Neural progenitor cell (in vitro differentiated cells): ENCODE results near the gene PTK6.

Experiments used
- EZH2 ChIP-seq: fragments of 200-600 bp; sonication (generic); IDR thresholded peaks from 2 replicates; pipeline ENCODE4 v1.6.1; 2017; ENCODE audit warnings: antibody characterized with exemption, mild to moderate bottlenecking, moderate library complexity
- EZH2phosphoT487 ChIP-seq: fragments of 200-600 bp; sonication (generic); IDR thresholded peaks from 2 replicates; pipeline ENCODE4 v1.6.1; 2017; ENCODE audit warnings: antibody characterized with exemption
- TF ChIP-seq, protein P1 (sequence below): fragments of 200-600 bp; sonication (generic); IDR thresholded peaks from 2 replicates; pipeline ENCODE4 v1.5.1; 2017; ENCODE audit warnings: antibody characterized with exemption, mild to moderate bottlenecking

DNA sequence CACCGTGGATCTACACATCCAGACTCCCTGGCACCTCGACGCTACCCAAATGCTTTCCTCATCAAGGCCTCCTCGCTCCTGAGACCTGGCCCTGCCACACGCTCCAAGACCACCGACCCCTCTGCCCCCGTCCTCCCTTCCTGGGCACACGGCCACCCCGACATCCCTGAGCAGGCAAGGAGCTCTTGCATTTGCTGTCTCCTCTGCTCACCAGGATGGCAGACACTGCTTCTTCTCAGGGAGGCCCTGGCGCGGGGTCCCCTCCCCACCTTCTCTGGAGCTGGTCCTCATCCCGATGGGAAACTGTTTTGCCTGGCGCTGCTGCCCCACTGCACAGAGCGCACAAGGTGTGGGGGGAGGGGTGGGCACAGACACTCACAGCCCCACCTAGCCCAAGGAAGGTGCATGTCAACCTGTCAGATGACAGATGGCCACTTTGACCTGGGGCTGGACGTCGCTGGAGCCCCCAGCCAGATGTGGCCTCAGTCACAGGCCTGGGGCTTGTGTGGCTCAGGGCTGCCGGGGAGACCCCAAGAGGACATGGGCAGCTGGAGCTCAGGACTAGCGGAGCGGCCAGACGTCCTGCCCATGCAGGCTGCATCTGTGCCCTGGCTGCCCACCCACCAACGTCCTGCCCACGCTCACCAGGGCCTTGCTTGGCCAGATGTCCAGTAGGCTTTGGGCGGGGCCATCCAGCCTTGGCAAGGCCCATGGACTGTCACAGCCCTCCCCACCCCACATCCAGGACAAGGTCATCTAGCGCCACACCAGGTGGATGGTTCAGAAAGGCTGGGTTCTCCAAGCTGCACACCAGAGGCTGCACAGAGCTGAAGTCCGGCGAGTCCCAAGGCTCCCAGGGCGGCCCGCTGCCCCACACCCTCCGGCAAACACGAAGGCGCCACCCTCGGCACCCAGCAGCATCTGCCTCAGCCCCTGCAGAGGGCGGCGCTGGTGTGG is 58.6 kb downstream of the PTK6 start:
- TF ChIP-seq, protein P1, sequence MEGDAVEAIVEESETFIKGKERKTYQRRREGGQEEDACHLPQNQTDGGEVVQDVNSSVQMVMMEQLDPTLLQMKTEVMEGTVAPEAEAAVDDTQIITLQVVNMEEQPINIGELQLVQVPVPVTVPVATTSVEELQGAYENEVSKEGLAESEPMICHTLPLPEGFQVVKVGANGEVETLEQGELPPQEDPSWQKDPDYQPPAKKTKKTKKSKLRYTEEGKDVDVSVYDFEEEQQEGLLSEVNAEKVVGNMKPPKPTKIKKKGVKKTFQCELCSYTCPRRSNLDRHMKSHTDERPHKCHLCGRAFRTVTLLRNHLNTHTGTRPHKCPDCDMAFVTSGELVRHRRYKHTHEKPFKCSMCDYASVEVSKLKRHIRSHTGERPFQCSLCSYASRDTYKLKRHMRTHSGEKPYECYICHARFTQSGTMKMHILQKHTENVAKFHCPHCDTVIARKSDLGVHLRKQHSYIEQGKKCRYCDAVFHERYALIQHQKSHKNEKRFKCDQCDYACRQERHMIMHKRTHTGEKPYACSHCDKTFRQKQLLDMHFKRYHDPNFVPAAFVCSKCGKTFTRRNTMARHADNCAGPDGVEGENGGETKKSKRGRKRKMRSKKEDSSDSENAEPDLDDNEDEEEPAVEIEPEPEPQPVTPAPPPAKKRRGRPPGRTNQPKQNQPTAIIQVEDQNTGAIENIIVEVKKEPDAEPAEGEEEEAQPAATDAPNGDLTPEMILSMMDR = no peak
- TF ChIP-seq EZH2 = no peak
- TF ChIP-seq EZH2phosphoT487 = no peak
